ENCODE measurements around the gene LAMC3.

DNA sequence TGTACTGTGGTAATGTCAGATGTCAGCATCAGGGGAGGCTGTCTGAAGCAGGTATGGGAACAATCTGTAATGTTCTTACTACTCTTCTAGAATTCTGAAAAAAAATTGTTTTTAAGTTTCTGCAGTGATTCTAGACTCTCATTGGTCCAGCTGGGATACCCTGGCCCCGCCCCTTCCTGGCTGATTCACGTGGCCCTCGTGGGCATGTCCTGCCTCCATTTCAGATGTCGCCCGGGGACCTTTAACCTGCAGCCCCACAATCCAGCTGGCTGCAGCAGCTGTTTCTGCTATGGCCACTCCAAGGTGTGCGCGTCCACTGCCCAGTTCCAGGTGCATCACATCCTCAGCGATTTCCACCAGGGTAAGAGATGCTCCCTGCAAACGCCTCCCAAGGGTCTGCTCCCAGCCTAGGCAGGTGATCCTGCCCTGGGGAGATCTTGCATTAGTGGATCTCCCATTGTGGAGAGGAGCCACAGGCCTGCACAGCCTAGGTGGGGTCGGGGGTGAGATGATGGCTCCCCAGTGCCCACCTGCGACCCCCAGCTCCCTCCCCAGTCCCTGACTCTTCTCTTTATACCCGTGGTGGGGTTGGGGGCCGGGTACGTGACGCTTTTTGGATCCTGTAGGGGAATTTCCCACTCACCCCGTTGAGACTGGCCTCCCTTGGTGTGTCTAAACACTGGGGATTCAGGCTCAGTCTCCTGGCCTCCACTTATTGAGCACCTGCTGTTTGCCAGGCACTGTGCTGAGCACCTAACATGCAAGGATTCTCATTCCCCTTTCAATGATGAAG, 36.5 kb downstream of the LAMC3 start:
- TF ChIP-seq POLR2AphosphoS5 (IDR thresholded peaks at IDR 0.05) (no peak), POLR2A (IDR thresholded peaks at IDR 0.05) (no peak)
- TF ChIP-seq, protein P1, sequence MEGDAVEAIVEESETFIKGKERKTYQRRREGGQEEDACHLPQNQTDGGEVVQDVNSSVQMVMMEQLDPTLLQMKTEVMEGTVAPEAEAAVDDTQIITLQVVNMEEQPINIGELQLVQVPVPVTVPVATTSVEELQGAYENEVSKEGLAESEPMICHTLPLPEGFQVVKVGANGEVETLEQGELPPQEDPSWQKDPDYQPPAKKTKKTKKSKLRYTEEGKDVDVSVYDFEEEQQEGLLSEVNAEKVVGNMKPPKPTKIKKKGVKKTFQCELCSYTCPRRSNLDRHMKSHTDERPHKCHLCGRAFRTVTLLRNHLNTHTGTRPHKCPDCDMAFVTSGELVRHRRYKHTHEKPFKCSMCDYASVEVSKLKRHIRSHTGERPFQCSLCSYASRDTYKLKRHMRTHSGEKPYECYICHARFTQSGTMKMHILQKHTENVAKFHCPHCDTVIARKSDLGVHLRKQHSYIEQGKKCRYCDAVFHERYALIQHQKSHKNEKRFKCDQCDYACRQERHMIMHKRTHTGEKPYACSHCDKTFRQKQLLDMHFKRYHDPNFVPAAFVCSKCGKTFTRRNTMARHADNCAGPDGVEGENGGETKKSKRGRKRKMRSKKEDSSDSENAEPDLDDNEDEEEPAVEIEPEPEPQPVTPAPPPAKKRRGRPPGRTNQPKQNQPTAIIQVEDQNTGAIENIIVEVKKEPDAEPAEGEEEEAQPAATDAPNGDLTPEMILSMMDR (IDR thresholded peaks at IDR 0.05), result no peak

All from stomach (tissue), 4 donors.